CD4-positive, alpha-beta T cell treated with Interleukin-10 for 1 hour (primary cell): ENCODE results near the gene MDH1.

Experiments used
- DNase-seq: peaks from one replicate; pipeline ENCODE4 v3.0.0-alpha.2; 2020

The MDH1 gene

GRCh38 chr2:63639344-63639743, 50.6 kb downstream of the MDH1 start:
- DNase-seq: no peak

GRCh38 chr2:63642946-63643345, 54.2 kb downstream of the MDH1 start:
- no peak for DNase-seq

GRCh38 chr2:63643486-63643885, 54.7 kb downstream of the MDH1 start:
- no peak for DNase-seq

- no peak for DNase-seq
These were observed 59.9 kb downstream of the MDH1 start for GRCh38 chr2:63648632-63649031.

GRCh38 chr2:63649829-63650228, 61.1 kb downstream of the MDH1 start:
- no peak for DNase-seq

GRCh38 chr2:63650756-63651155, 62.0 kb downstream of the MDH1 start:
- DNase-seq: no peak

- no peak for DNase-seq
These were observed 62.6 kb downstream of the MDH1 start for GRCh38 chr2:63651356-63651755.

- DNase-seq: no peak
These were observed 63.3 kb downstream of the MDH1 start for GRCh38 chr2:63651861-63652651.

- DNase-seq: no peak
These were observed 63.9 kb downstream of the MDH1 start for GRCh38 chr2:63652652-63652985.

GRCh38 chr2:63654959-63655358, 66.2 kb downstream of the MDH1 start:
- DNase-seq: no peak
